Measurements from ENCODE around the gene TBCCD1.
A peak's percentile ranks its signal among the peaks of the same experiment; 100 is the strongest.

The TBCCD1 gene, protein sequence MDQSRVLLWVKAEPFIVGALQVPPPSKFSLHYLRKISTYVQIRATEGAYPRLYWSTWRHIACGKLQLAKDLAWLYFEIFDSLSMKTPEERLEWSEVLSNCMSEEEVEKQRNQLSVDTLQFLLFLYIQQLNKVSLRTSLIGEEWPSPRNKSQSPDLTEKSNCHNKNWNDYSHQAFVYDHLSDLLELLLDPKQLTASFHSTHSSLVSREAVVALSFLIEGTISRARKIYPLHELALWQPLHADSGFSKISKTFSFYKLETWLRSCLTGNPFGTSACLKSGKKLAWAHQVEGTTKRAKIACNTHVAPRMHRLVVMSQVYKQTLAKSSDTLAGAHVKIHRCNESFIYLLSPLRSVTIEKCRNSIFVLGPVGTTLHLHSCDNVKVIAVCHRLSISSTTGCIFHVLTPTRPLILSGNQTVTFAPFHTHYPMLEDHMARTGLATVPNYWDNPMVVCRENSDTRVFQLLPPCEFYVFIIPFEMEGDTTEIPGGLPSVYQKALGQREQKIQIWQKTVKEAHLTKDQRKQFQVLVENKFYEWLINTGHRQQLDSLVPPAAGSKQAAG

DNA sequence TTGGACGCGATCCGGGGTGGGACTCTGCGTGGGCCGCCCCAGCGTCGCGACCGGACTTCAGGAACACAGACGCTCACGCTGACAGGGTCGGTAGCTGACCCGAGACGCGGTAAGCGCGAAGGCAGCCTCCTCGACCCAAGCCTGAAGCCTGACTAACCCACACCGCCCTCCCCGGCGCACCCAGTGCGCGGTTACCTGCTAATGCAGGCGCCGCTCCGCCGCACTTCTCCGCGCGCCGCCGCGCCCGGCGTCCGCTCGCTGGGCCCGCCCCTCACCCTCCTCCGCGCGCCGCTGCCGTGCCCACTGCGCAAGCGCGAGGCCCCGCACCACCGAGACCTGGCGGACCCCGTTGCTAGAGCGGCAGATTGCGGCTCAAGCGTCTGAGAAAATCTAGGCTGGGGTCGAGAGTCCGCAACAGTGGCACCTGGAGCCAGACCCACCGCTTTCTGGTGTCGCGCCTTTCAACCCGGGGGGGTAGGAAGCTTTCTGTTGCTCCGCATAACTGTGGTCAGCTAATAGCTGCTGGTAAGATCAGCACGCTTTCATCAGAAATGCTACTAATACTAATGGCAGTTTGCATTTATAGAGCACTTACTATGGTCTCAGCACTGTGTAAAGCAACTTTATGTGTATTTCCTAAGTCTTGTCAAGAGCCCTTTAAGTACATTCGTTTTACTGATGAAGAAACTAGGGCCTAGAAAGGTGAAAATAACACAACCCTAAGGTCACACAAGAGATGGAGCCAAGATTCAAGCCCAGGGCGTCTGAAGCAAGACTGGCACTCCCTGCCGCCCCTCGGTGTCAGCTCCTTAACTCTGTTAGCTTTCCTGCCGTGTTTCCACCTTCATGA lies at the start of gene TBCCD1:
Gene TBCCD1 (minus strand): TSS at position 268 of the 850 bp plus-strand sequence. CDS start 3,010 bp downstream, outside the sequence.
- peak; percentile 93 to 97 for DNase-seq (ENCODE audit: low read depth in 2 of 2)

DNA sequence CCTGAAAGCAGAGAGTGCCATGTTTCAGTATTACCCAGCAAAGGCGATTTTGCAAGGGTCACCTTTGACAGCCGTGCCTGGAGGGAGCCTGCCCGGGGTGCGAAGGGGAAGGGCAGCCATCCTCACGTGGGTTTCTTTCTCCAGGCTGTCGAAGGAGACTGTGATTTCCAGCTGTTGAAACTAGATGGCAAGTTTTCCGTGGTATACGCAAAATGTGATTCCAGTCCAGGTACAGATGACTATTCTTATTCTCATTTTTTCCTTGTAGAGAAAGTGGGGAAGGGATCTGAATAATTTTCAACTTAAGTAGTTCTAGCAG lies 49.1 kb upstream of the TBCCD1 start:
- DNase-seq (ENCODE audit: low read depth in 2 of 2): no peak

DNA sequence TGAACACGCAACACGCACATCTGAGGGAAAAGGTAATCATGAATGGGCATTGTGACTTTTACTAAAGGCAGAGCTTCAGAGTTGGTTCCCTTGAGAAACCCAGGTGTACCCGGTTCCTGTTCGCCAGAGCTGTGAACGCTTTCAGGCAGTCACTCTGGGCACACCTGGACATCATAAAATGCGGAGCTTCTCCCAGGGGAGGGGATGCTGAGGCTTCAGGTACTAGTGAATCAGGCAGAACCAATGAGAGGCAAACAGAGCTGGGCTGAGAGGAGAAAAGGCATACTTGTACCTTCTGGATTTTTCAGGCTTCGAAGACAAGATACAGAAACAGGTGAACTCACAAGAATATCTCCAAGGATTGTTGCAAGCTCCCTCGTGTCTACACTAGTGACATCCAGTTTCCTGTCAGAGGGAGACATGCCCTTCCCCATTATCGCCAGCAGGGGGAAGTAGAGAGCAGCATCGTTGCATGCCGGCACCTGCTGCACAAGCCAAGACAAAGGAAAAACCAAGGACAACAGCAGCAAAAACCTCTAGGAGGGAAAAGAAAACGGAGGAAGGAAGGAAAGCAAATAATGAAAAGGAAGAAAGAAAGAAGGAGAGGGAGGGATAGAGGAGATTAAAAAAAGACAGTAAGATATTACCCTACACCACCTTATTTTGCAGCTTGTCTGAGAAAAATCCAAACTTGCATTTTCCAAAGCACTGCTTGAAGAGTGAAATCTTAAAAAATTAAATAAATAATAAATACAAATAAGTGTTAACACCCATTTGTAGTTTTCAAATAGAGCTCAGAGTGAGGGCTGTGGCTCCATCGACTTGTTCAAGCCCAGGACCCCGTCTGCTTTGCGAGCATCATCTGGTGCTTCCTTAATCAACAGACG lies 47.7 kb upstream of the TBCCD1 start:
- DNase-seq (ENCODE audit: low read depth in 2 of 2): peak; percentile 63 to 73

DNA sequence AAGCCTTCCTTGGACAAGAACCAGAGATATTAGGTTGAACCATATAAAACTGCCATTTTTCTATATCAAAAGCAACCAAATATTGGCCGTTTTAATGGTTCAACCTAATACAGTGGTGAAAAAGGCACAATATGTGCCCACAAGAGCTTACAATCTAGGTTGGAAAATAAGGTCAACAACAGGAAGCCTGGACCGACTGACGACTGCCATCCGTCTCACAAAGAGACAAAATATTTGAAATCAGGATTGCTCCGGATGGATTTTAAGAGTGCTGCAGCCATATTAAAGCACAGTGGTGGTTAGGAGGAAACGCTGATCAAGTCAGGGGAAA lies 47.1 kb upstream of the TBCCD1 start:
- DNase-seq (ENCODE audit: low read depth in 2 of 2): no peak

DNA sequence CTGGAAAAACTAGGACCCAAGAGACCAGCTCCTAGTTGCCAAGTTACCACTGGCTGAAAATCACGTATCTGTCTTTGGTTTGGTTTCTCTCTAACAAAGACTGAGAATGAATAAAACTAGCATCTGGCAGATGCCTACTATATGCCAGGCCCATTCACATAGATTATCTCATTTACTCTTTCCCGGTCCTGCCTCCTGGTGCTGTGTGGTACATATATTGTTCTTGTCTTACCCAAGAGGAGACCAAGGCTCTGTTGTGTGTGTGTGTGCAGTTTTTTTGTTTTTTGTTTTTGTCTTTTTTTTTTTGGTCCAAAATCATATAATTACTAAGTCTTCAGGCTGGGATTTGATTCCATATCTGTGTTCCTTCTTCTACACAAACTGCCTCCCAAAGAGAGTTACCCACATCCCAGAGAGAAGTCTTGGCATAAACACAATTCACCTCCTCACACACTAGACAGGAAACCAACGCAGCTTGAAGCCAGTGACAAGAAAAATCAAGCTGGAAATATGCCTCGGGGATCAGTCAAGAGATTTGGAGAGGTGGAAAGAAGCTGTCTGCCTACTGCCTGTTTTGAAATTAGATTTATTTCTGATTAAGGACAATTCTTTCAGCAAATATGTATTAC lies 46.6 kb upstream of the TBCCD1 start:
- DNase-seq (ENCODE audit: low read depth in 2 of 2): no peak

DNA sequence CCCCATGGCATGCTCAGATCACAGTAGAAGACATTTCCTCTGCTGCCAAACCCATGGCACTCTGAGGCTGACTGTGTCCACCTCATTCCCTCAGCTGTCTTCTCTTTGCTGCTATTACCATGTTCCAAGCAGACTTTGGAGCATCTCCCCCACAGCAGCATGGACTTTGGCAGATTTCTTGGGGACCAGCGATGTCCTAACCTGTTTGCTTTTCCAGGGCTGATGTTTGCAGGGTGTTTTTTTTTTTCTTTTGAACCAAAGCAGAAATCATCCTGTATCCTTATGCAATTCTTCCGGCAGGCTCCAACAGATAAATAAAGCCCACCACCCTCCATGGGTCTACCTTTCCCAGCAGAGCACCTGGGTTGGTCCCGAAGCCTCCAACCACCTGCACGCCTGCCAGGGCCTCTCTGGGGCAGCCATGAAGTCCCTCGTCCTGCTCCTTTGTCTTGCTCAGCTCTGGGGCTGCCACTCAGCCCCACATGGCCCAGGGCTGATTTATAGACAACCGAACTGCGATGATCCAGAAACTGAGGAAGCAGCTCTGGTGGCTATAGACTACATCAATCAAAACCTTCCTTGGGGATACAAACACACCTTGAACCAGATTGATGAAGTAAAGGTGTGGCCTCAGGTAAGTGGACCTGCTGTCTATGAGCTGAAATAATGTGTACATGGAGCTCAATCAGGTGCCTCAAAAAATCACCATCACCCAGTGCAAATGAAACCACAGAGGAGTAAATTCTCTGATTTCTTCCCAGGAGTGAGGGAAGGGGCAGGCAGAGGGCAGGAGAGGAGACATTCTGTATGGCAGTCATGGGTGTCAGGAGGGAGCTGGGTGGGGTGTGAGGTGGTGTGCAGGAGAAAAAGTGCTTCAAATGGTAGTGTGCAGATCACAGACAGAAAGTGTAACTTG lies 45.8 kb upstream of the TBCCD1 start, which contains the start of gene AHSG:
Gene AHSG (plus strand): TSS at position 340 of the 916 bp plus-strand sequence. CDS start 82 bp downstream, at position 422.
- DNase-seq (ENCODE audit: low read depth in 2 of 2): no peak

DNA sequence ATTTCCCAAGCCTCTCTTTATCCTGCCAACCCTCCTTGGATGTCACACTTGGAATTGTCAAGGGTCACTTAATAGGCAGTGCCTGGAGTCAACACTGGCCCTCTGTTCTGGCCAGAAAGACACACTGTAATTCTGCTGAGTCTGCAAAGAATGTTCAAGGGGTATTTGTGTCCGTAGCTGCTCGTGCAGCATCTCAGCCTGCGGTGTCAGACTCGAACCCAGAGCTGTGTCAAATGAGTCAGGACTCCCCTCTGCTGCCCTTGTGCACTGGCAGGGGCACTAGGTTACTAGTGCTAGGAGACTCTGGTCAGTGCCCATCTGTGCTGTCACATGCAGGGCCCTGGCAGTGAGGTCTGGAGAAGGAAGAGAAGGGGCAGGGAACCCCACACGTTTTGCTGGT lies 44.9 kb upstream of the TBCCD1 start:
- no peak for DNase-seq (ENCODE audit: low read depth in 2 of 2)

DNA sequence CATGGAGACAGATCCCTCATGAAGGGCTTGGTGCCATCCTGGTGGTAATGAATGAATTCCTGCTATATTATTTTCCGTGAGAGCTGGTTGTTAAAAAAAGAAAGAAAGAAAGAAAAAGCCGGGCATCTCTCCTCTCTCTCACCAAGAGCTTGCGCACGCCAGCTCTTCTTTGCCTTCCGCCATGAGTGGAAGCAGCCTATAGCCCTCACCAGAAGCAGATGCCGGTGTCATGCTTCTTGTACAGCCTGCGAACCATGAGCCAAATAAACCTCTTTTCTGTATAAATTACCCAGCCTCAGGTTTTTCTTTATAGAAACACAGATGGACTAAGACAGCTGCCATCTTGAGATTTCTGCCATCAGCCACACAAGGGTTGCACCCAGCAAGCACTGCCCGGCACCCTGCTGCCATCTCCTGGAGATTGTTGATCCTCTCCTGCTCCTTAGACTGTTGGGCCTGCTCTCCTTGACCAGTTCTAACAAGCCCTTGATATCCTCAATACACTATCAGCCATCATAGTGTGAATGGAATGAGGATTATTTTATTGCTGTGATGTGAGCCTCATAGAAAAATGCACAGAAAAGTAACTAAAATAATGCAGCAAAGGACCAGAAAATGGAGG lies 42.2 kb upstream of the TBCCD1 start:
- no peak for DNase-seq (ENCODE audit: low read depth in 2 of 2)

DNA sequence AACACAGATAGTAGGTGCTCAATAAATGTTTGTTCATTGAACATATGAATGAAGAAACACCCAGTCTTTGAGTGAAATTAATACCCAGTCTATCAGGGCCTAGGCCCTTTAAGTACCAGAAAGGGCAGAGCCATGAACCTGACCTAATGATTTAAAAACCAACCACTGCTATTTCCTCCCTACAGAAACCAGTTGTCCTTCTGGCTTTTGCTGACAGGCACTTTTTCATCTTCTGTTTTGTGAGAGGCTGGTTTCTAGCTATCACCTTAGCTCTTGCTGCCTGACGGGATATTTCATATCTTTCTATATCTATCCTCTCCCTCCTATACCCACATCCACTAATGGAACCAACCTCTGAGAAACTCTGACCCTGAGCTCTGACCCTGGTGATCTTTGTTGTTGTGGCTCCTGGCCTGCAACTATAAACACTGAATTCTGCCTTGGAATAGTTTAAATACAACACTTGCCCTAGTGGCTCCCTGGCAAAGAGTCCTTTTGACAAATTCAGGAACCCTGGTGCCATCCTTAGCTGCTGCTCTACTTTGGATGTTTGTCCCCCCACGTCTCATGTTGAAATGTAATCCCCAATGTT lies 41.6 kb upstream of the TBCCD1 start:
- no peak for DNase-seq (ENCODE audit: low read depth in 2 of 2)

DNA sequence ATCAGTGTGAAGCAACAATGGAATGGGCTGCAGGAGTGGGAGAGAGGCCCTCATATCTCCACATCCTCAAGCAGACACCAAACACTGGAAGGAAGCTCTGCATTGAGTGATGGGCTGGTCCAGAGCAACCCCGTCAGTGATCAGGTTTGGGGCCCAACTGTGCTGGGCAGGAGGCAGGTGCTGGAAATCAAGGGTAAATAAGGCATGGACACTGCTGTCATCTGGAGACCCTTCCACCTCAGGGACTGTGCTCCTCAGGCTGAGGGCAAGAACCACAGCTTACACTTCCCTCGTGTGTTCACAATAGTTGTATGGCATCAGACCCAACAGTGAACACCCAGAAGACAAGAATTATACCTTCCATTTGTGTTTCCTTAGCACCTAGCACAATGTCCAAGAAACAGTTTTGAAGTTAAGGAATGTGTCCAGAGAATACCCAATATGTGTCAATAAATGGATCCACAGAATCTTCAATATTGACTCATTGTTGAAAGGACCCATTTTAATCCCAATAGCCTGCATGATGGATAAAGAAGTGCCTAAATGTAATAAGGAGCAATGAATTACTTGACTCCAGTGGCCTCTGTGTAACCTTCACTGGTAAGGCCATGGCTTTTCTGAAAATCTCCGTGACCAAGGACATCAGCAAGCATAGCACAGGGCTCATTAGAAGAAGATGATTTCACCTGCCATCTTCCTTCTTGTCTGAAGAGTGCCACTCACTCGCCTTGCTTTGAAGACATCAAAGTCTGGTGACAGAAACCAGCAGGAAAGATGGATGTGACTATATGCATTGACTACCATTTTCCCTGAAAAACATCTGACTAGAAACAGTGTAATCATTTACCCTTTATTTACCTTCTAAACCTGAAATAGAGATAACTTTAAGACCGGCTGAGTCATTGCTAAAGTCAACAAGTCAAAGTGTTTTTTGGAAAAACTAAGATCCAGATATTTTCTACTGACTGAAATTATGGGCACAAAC lies 38.7 kb upstream of the TBCCD1 start:
- no peak for DNase-seq (ENCODE audit: low read depth in 2 of 2)

DNA sequence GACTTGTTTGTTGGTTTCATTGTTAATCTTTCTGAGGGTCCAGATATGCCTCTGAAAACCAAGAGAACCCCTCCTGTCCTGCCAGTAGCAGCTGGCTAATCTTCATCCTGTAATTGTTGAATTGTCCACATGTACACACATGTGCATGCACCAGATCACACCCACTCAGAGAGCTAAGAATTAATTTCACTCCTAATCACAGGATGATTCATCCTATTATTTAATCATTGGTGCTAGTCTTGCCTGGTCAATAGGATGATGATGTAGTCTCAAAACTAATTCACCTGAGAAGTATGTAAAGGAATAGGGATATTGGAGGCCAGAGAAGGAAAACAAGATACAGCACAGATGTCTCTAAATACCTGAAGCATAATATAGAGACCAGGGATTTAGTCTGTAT lies 37.9 kb upstream of the TBCCD1 start:
- no peak for DNase-seq (ENCODE audit: low read depth in 2 of 2)

DNA sequence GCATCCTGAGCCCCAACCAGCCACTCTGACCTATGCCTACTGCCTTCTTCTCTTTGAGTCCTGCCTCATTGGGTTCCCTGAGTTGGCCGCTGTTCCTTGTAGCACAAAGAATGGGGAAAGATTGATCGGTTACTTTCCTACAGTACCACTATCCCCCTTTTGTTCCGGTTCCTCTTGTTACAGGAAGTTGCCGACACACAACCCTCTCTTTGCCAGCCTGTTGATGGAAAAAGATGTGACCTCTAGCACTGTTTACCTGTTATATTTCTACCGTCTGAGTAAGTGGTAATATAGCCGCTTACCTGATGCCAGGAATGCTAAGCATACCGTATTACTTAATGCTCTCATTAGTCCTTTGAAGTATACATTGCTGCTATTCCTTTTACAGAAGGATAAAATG lies 36.0 kb upstream of the TBCCD1 start:
- DNase-seq (ENCODE audit: low read depth in 2 of 2): no peak

DNA sequence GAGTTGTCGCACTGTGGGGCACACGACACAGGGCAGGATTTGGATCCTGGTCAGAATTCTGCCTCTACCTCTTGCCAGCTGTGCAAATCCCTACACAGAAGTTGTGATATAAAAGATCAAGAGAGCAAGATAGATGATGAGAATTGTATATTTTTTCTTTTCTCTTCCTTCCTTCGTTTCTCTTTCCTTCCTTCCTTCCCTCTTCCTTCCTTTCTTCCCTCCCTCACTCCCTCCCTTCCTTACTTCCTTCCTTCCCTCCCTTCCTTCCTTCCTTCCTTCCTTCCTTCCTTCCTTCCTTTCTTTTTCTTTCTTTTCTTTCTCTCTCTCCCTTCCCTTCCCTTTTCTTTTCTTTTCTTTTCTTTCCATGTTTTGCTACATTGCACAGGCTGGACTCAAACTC lies 33.8 kb upstream of the TBCCD1 start:
- no peak for DNase-seq (ENCODE audit: low read depth in 2 of 2)

DNA sequence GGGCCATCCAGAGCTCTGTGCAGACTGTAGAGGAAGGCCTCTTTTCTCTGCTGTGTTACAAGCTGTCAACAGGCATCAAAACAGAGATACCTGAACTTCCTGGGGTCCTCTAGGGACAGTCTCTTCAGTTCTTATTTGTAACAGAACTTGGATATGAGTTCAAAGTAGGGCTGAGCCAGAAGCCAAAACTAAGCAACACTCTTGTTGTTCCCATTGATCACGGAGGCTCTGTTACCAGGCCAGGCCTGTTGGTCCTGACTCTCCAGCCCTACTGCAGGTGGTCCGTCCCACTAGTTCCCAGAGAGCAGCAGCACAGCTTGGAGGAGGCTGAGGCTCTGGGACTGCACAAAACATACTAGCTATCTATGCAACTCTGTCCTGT lies 32.6 kb upstream of the TBCCD1 start:
- DNase-seq (ENCODE audit: low read depth in 2 of 2): no peak

DNA sequence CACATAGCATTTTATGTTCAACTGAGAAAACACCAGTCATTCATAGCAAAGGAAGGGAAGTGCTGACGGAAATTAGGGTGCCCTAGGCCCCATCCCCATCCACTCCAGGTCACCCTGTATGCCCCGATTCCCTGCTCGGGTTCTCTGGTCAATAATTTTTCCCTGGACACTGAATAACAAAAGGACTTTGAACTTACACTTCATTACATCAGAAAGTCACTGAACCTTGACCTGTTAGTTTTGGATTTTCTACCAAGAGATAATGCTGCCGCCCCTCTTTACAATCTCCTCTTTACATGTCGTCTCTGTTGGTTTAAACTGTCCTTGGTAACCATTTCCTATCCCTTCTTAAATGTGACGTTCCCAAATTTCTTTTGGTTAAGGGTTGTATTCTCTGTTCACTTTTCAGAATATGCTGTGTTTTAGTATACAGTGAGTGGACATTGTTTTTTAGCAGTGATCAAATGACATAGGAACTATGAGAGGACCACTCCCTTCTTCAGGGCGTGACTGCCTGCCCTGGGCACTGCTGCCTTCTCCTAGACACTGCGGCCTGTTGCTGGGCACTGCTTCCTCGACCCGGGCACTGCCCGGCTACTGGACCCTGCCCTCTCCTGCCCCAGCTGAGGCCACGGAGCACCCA lies 32.1 kb upstream of the TBCCD1 start:
- DNase-seq (ENCODE audit: low read depth in 2 of 2): no peak

DNA sequence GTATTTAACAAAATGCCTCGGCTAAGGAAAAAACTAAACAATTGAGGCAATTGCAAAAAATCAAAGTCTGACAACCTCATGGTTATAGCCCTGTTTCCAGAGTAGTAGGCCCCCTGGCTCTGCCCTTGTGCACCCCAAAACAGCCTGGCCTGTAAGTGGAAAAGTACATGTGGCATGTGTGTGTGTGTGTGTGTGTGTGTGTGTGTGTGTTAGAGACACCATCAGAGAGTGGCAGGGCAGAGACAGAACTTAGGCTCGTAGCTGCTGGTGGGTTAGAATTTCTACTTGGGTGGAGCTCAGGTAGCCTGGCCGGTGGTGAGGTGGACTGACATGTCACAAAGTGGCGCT lies 31.6 kb upstream of the TBCCD1 start:
- DNase-seq (ENCODE audit: low read depth in 2 of 2): no peak

DNA sequence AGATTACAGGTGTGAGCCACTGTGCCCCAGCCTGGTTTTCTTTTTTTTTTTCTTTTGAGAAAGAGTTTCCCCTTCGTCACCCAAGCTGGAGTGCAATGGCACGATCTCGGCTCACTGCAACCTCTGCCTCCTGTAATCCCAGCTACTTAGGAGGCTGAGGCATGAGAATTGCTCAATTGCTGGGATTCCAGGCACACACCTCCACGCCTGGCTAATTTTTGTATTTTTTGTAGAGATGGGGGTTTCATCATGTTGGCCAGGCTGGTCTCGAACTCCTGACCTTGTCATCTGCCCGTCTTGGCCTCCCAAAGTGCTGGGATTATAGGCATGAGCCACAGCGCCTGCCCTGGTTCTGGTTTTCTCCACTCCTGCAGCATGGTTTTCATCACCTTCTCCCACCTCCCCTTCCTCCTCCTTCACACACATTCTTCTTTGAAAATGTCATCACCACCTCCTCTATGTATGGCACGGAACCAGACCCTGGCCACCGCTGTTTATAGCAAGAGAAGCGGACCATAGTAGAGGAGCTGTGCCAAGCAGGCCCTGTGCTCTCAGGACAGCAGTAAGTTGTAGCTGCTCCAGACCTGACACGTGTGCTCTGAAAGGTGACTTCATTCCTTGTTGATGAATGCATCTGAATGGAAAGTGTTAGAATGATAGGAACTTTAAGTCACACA lies 31.1 kb upstream of the TBCCD1 start:
- no peak for DNase-seq (ENCODE audit: low read depth in 2 of 2)
